GM12891 (cell line): Measurements from ENCODE around the gene TTC39B.

ENCODE experiments used
- POLR2A ChIP-seq: IDR thresholded peaks from 2 replicates; pipeline ENCODE4 v1.6.1; 2011; ENCODE audit warnings: low read depth, low read length, control low read depth
- POLR2AphosphoS5 ChIP-seq: IDR thresholded peaks from 2 replicates; pipeline ENCODE4 v1.6.1; 2011; ENCODE audit warnings: low read depth, low read length, control low read depth

- TF ChIP-seq POLR2A (no peak), POLR2AphosphoS5 (no peak)
Observed at GRCh38 chr9:15274425-15274824, 32.6 kb downstream of the TTC39B start.
